Measurements from ENCODE around the gene APOBEC3A. TPM values are rescaled to one million over a fixed set of nuclear protein-coding genes. Genes with fewer than 3 reads are reported as not detected.

The APOBEC3A gene
- total RNA-seq, 1 donor from 2014 or later: not detected

DNA sequence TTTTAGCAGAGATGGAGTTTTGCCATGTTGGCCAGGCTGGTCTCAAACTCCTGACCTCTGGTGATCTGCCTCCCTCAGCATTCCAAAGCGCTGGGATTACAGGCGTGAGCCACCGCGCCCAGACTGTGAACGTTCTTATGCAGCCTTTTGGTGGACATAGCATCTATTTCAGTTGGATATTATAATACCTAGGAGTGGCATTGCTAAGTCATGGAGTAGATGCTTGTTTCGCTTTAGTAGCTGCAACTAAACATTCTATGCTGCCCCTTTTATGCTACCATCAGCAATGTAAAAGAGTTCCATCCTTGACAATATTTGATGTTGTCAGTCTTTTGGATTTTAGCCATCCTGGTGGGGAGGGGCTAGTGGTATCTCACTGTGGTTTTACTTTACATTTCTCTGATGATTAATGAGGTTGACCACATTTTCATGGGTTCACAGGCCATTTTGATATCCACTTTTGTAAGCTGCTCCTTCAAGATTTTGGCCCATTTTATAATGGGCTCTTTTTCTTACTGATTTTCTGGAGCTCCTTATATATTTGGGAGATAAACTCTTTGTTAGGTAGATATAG, 16.5 kb upstream of the APOBEC3A start:
- Mint-ChIP-seq H3K27ac (ENCODE audit: unreplicated experiment) (no peak overlapping the region), H3K4me1 (ENCODE audit: low read depth, unreplicated experiment) (no peaks in the 10 kb centered on the region), H3K27me3 (ENCODE audit: unreplicated experiment) (peaks cover 9% of the 10 kb centered on the region), H3K36me3 (ENCODE audit: unreplicated experiment) (no peaks in the 10 kb centered on the region), H3K9me3 (ENCODE audit: unreplicated experiment) (peaks cover 1% of the 10 kb centered on the region), H3K4me3 (ENCODE audit: unreplicated experiment) (no peak overlapping the region)
- no peak for DNase-seq
- TF ChIP-seq, protein P1, sequence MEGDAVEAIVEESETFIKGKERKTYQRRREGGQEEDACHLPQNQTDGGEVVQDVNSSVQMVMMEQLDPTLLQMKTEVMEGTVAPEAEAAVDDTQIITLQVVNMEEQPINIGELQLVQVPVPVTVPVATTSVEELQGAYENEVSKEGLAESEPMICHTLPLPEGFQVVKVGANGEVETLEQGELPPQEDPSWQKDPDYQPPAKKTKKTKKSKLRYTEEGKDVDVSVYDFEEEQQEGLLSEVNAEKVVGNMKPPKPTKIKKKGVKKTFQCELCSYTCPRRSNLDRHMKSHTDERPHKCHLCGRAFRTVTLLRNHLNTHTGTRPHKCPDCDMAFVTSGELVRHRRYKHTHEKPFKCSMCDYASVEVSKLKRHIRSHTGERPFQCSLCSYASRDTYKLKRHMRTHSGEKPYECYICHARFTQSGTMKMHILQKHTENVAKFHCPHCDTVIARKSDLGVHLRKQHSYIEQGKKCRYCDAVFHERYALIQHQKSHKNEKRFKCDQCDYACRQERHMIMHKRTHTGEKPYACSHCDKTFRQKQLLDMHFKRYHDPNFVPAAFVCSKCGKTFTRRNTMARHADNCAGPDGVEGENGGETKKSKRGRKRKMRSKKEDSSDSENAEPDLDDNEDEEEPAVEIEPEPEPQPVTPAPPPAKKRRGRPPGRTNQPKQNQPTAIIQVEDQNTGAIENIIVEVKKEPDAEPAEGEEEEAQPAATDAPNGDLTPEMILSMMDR (IDR thresholded peaks at IDR 0.05; ENCODE audit: partially characterized antibody, unreplicated experiment): no peak

DNA sequence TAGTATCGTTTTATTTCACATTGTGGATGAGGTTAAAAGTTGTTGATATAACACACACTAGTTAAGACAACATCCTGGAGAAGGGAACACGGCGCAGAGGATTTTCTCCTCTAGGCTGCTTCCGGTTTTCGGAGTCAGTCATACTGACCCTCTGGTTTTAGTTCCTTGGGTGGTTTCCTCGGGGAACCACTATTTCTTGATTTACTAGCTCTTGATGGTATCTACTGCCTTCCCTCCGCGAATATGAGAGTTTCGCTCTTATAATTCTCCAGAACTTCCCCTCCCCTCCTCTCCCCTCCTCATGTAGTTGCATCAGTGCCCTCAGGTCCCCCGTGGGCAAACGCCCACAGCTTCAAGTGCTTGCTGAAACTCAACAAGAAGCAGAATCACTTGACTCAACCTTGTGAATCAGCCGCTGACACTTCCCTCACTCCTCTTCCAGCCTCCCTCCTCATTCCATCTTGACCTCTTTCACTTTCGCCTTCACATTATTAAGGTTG, 15.9 kb upstream of the APOBEC3A start:
- no peak overlapping the region for H3K27ac Mint-ChIP-seq (ENCODE audit: unreplicated experiment)
- peaks cover 1% of the 10 kb centered on the region for H3K9me3 Mint-ChIP-seq (ENCODE audit: unreplicated experiment)
- H3K27me3 Mint-ChIP-seq (ENCODE audit: unreplicated experiment): peaks cover 8% of the 10 kb centered on the region
- H3K4me1 Mint-ChIP-seq (ENCODE audit: low read depth, unreplicated experiment): no peaks in the 10 kb centered on the region
- no peak for DNase-seq
- no peaks in the 10 kb centered on the region for H3K36me3 Mint-ChIP-seq (ENCODE audit: unreplicated experiment)
- TF ChIP-seq, protein P1 (IDR thresholded peaks at IDR 0.05; ENCODE audit: partially characterized antibody, unreplicated experiment): no peak
- H3K4me3 Mint-ChIP-seq (ENCODE audit: unreplicated experiment): no peak overlapping the region

DNA sequence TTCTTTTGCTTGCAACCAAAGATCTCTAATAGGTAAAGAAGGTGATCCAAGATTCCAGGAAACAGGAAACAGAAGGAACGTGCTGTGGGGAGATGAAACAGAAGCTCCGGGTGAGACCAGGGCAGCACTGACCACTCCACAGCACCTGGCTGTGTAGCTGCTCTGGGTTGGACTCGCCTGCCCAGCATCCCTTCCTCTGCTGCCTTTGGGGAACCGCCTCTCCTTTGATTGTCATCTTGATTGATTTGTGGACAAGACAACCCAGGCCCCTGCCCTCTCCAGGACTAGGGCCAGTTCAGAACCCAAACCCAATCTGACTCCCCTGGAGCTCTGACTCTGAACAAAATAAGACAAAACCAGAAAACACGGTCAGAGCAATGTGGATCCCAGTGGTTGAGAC, 14.7 kb upstream of the APOBEC3A start:
- H3K27ac Mint-ChIP-seq (ENCODE audit: unreplicated experiment): no peak overlapping the region
- H3K4me3 Mint-ChIP-seq (ENCODE audit: unreplicated experiment): no peak overlapping the region
- H3K9me3 Mint-ChIP-seq (ENCODE audit: unreplicated experiment): no peaks in the 10 kb centered on the region
- peaks cover 5% of the 10 kb centered on the region for H3K27me3 Mint-ChIP-seq (ENCODE audit: unreplicated experiment)
- DNase-seq: no peak
- no peaks in the 10 kb centered on the region for H3K36me3 Mint-ChIP-seq (ENCODE audit: unreplicated experiment)
- TF ChIP-seq, protein P1 (IDR thresholded peaks at IDR 0.05; ENCODE audit: partially characterized antibody, unreplicated experiment): no peak
- H3K4me1 Mint-ChIP-seq (ENCODE audit: low read depth, unreplicated experiment): no peaks in the 10 kb centered on the region

DNA sequence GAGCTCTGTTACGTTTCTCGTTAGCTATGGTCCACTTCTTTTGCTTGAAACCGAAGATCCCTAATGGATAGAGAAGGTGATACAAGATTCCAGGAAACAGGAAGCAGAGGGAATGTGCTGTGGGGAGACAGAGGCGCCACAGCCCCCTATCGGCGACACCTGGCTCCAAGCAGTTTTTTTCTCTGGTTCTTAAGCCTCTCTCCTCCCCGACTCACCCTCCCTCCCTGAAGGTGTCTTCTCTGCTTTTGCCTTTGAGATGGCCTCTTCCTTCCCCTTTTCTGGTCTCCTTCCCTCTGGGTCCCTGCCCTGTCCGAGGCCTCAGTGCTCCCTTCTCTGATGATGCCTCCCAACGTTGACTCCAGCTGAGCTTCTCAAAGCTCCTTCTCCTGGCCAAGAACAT, 14.2 kb upstream of the APOBEC3A start:
- Mint-ChIP-seq H3K27ac (ENCODE audit: unreplicated experiment) (no peak overlapping the region), H3K9me3 (ENCODE audit: unreplicated experiment) (no peaks in the 10 kb centered on the region), H3K4me3 (ENCODE audit: unreplicated experiment) (no peak overlapping the region), H3K4me1 (ENCODE audit: low read depth, unreplicated experiment) (no peaks in the 10 kb centered on the region), H3K27me3 (ENCODE audit: unreplicated experiment) (peaks cover 8% of the 10 kb centered on the region), H3K36me3 (ENCODE audit: unreplicated experiment) (no peaks in the 10 kb centered on the region)
- TF ChIP-seq, protein P1 (IDR thresholded peaks at IDR 0.05; ENCODE audit: partially characterized antibody, unreplicated experiment): no peak
- no peak for DNase-seq

DNA sequence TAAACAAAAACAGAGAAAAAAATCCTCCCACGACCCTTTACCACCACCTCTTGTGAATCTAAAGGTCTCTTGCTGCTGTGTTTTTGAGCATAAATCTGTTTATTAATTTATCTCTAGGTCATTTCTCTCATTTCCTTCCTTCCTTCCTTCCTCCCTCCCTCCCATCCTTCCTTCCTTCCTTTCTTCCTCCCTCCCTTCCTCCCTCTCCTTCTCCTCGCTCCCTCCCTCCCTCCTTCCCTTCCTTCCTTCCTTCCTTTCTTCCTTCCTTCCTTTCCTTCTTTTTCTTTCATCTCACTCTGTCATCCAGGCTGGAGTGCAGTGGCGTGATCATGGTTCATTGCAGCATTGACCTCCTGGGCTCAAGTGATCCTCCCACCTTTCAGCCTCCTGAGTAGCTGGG, 13.5 kb upstream of the APOBEC3A start:
- Mint-ChIP-seq H3K36me3 (ENCODE audit: unreplicated experiment) (no peaks in the 10 kb centered on the region), H3K4me3 (ENCODE audit: unreplicated experiment) (no peak overlapping the region), H3K27me3 (ENCODE audit: unreplicated experiment) (peaks cover 9% of the 10 kb centered on the region), H3K9me3 (ENCODE audit: unreplicated experiment) (no peaks in the 10 kb centered on the region), H3K4me1 (ENCODE audit: low read depth, unreplicated experiment) (no peaks in the 10 kb centered on the region), H3K27ac (ENCODE audit: unreplicated experiment) (no peak overlapping the region)
- DNase-seq: no peak
- TF ChIP-seq, protein P1 (IDR thresholded peaks at IDR 0.05; ENCODE audit: partially characterized antibody, unreplicated experiment): no peak
